Lower leg skin (tissue), 4 donors: ENCODE data around the gene OBP2B. TPM values are rescaled to one million over a fixed set of nuclear protein-coding genes. Genes with fewer than 3 reads are reported as not detected.
"Not testable (repeated sequence)": the region's sequence is repeated elsewhere in the genome, so short reads cannot be mapped to it uniquely, and the experiment has no call there.

Source experiments
- DNase-seq, 2 donors: peaks; one replicate each; pipeline ENCODE4 v3.0.0-alpha.2; 2019; ENCODE audit warnings: low spot score in 2 of 2
- H3K4me3 ChIP-seq: fragments of 200-600 bp; sonication (generic); 2 replicates; pipeline ENCODE4 v1.5.1; 2017; ENCODE audit warnings: mild to moderate bottlenecking, low read depth; ENCODE audit not compliant: poor library complexity, severe bottlenecking
- POLR2A ChIP-seq, 2 donors: fragments of 450-650 bp; IDR thresholded peaks; one replicate each; pipeline ENCODE4 v1.6.1; 2016 to 2017; ENCODE audit warnings: antibody characterized with exemption in 2 of 2, mild to moderate bottlenecking in 1 of 2, moderate library complexity in 1 of 2
- WGBS, 2 donors: methylation state at CpG; one replicate each; pipeline ENCODE4 v1.1.5; 2018; 5-methylcytosine and 5-hydroxymethylcytosine counted together
- intact Hi-C: fragments of 100-400 bp; cut with DNase I; formaldehyde crosslinking; loops from one replicate; pipeline ENCODE4 v1.15.0; 2023; ENCODE audit warnings: low total_unique reads
- total RNA-seq, 4 donors: library from RNA; depleted of rRNA; stranded (reverse); fragments of >200 nt; gene quantifications; one replicate each; pipeline ENCODE4 v1.1.0, GENCODE V29; 2016
- TF ChIP-seq, protein P1 (sequence below), 3 donors: fragments of 450-650 bp; IDR thresholded peaks; one replicate each; pipeline ENCODE4 v1.5.1; 2016; ENCODE audit warnings: antibody characterized with exemption in 3 of 3, mild to moderate bottlenecking in 3 of 3, moderate library complexity in 2 of 3

OBP2B gene
- total RNA-seq, 4 donors from 2014 or later = 11.4 to 13.0 TPM; not detected in 2

DNA sequence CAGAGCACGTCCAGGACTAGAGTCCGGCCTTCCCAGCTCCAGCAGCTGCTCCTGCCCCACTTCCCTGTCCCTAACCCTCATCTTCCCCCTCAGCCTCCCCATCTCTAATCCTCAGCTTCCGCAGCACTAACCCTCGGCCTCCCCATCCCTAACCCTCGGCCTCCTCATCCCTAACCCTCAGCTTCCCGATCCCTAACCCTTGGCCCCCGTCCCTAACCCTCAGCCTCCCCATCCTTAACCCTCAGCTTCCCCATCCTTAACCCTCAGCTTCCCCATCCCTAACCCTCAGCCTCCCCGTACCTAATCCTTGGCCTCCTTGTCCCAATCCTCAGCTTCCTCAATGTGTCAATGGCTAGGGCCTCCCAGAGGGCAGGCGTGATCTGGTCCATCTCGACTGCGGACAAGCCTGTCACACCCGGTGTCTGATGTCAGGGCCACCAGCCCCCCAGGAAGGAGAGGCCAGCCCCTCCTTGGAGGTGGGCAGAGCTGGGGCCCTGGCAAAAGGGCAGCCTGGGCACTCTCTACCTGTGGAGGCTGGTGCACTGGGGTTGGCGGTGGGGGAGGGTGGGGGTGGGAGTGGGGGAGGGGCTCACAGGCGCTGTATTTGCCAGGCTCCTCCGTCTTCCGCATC is 1.4 kb downstream of the OBP2B start:
- TF ChIP-seq, protein P1, sequence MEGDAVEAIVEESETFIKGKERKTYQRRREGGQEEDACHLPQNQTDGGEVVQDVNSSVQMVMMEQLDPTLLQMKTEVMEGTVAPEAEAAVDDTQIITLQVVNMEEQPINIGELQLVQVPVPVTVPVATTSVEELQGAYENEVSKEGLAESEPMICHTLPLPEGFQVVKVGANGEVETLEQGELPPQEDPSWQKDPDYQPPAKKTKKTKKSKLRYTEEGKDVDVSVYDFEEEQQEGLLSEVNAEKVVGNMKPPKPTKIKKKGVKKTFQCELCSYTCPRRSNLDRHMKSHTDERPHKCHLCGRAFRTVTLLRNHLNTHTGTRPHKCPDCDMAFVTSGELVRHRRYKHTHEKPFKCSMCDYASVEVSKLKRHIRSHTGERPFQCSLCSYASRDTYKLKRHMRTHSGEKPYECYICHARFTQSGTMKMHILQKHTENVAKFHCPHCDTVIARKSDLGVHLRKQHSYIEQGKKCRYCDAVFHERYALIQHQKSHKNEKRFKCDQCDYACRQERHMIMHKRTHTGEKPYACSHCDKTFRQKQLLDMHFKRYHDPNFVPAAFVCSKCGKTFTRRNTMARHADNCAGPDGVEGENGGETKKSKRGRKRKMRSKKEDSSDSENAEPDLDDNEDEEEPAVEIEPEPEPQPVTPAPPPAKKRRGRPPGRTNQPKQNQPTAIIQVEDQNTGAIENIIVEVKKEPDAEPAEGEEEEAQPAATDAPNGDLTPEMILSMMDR (IDR thresholded peaks at IDR 0.05) = no peak
- no peak for TF ChIP-seq POLR2A (IDR thresholded peaks at IDR 0.05)
- no peak overlapping the region for H3K4me3 ChIP-seq
- DNase-seq = peak in 1 of 2 donors; percentile 48
- intact Hi-C loops = no loop called here
- WGBS, 2 donors = 76 to 80% methylated on average over 15 to 16 of the region's 16 CpGs

DNA sequence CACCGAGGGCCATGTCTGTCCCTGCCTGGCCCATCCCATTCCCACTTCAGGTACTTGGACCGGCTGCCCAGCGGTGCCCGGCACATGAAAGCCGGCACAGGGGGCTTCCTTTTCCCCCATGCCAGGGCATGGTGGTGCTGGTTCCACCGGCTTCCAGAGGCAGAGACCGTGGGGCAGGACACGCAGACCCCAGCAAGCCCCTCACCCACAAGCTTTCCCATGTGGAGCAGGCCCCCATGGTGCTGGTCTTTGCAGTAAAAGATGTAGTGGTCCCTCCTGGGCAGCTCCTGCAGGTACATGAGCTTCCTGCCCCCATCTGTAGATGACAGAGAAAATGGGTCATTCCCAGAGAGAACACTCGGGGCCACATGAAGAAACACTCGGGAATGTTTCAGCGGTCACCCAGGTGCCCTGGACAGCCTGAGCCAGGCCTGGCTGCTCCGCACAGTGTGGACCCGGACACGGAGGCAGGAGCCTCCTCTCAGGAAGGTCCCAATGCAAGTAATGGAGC is 2.0 kb downstream of the OBP2B start:
- DNase-seq = peak in 1 of 2 donors; percentile 72
- 80 to 83% methylated on average over 12 to 14 of the region's 14 CpGs for WGBS, 2 donors
- intact Hi-C loops = no loop called here
- H3K4me3 ChIP-seq = no peak overlapping the region
- TF ChIP-seq, protein P1 (IDR thresholded peaks at IDR 0.05) = no peak
- TF ChIP-seq POLR2A (IDR thresholded peaks at IDR 0.05) = no peak

DNA sequence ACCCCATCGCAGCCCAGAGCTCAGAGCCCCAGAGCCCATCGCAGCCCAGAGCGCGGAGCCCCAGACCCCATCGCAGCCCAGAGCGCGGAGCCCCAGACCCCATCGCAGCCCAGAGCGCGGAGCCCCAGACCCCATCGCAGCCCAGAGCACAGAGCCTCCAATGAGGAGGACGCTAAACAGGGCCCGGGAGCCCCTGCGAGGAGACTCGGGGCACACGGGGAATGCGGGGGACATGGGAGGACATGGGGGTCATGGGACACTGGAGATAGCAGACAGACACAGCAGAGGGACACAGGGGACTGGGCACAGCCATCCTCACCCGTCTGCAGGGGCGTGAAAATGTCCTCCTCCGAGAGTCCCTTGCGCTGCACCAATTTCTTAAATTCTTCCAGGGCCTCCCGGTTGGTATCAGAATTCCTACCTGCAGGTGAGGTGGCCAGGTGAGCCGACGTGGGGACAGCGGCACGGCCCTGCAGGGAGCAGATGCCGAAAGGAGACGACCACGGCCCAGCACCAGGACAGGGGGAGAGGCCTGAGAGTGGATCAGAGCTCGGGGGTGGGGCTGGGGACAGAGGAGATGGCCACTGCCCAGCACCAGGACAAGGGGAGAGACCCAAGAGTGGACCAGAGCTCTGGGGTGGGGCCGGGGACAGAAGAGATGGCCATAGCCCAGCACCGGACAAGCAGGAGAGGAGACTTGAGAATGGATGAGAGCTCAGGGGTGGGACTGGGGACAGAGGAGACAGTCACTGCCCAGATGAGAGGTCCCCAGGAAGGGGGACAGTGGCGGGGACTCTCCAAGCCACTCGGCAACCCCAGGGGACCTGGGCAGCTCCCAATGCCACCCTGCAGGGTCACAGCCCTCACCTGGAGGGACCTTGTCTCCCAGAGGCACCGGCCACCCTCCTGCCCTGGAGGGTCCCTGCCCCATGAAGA is 2.8 kb downstream of the OBP2B start:
- no peak overlapping the region for H3K4me3 ChIP-seq
- intact Hi-C loops = no loop called here
- WGBS, 2 donors = 78 to 82% methylated on average over 32 to 35 of the region's 35 CpGs
- TF ChIP-seq, protein P1 (IDR thresholded peaks at IDR 0.05) = no peak
- TF ChIP-seq POLR2A (IDR thresholded peaks at IDR 0.05) = no peak
- peak in 1 of 2 donors; percentile 76 for DNase-seq

DNA sequence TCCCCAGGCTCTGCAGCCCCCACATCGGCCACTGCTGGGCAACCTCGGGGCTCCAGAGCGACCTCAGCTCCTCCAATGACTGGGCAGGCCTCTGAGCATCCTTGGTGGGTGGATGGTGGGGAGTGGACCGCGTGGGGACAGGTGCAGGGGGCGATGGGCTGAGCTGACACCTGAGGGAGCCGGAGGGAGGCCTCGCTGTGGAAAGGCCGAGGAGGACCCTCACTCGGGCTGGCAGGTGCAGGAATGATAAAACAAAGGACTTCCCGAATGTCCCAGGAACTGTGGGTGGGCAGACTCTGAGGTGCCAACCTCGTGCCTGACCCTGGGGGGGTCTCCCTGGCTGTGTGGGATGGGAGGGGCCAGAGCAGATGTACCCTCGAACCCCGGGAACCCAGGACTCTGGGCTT is 3.6 kb downstream of the OBP2B start:
- H3K4me3 ChIP-seq, intact Hi-C loops: not testable (repeated sequence)
- WGBS, 2 donors = 70 to 79% methylated on average over 14 of the region's 14 CpGs
- DNase-seq = peak in 1 of 2 donors; percentile 42

DNA sequence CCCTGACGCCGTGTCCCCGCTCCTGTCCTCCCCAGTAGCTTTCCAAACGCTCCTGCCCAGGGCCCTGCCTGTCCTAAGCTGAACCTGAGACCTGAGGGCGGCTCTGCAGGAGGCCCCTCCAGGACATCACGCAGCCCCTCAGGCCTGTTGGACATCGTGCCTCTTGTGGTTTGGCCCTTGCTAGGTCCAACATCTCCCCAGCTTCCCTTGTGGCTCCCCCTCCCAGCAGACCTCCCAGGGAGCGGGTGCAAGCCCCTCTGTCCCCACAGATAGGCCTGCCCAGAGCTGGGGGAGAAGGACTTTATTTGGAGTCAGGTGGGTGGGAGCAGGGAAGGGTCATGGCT is 4.1 kb downstream of the OBP2B start:
- TF ChIP-seq, protein P1 (IDR thresholded peaks at IDR 0.05) = no peak
- no peak for TF ChIP-seq POLR2A (IDR thresholded peaks at IDR 0.05)
- H3K4me3 ChIP-seq = no peak overlapping the region
- DNase-seq = peak in 1 of 2 donors; percentile 52
- 82 to 91% methylated on average over 8 of the region's 8 CpGs for WGBS, 2 donors
- intact Hi-C loops = no loop called here

DNA sequence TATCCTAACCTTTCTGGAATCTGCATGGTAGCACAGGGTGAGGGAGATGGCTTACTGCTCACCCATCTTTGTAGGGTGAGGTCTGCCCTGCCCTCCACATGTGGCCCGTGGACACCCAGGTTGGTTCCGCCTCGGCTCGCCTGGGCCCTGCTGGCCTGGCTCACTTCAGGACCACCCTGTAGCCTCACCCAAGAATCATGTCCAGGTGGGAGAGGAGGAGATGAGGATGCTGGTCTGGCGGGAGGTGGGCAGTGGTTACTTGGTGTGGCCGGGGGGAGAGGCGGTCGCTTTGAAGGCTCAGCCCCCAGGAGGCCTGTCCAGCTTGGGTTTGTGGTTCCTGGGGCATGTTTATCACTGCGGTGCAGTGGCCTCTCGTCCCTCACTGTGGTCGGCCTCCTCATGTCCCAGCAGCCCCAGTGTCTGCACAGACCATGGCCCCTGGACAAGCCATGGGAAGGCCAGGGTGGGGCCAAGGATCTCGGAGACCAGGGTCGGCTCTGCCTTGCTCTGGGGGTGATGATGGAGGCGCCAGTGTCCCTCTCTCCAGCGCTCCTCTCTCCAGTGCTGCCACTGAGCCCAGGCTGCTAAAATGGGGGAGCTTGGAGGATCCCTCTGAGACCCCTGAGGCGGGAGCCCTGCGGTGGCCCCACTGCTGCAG is 4.6 kb downstream of the OBP2B start:
- peak in 1 of 2 donors; percentile 72 for DNase-seq
- intact Hi-C loops = no loop called here

More for the DNA sequence above, 4.6 kb downstream of the OBP2B start:
- no peak for TF ChIP-seq POLR2A (IDR thresholded peaks at IDR 0.05)
- TF ChIP-seq, protein P1 (IDR thresholded peaks at IDR 0.05) = no peak
- WGBS, 2 donors = 85 to 88% methylated on average over 13 to 17 of the region's 17 CpGs
- H3K4me3 ChIP-seq = no peak overlapping the region
